GM11168 (cell line): ENCODE data around the gene GNGT2.
"Not testable (repeated sequence)": the region's sequence is repeated elsewhere in the genome, so short reads cannot be mapped to it uniquely, and the experiment has no call there.

ENCODE experiments used
- in situ Hi-C: fragments of 300-500 bp; cut with MboI; formaldehyde crosslinking; loops from one replicate; pipeline ENCODE4 v1.12.0; 2022; ENCODE audit warnings: low sequenced_read_pairs; ENCODE audit not compliant: unreplicated experiment

Gene GNGT2

GRCh38 chr17:49213847-49214246, 3.5 kb upstream of the GNGT2 start:
- in situ Hi-C loops = no loop called here

- in situ Hi-C loops = no loop called here
Measured at GRCh38 chr17:49213399-49213798, 3.0 kb upstream of the GNGT2 start.

GRCh38 chr17:49209061-49209571, 1.3 kb downstream of the GNGT2 start:
- in situ Hi-C loops = no loop called here

- in situ Hi-C loops = no loop called here
Measured at GRCh38 chr17:49204516-49204915, 5.9 kb downstream of the GNGT2 start.

GRCh38 chr17:49203796-49204195, 6.6 kb downstream of the GNGT2 start:
- in situ Hi-C loops = no loop called here

DNA sequence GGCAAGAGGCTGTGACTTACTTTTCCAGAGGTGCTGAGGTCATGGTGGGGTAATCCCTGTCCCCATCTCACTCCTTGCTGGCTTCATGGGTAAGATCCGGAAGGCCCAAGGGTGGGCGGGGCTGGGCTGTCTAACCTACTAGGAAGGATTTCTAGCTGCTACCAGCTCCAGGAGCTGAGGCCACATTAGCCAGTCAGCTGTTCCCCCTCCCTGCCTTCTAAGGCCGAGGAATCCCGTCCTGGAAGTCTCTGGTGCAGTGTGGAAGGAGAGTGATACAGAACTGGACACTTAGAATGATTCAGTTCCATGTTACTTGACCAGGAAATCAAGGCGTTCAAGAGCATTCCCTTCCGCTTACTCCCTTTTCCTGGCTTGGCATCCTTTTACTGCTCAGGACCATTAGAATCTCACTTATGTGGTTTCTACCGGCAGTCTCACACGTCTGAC, 8.9 kb downstream of the GNGT2 start:
- in situ Hi-C loops = no loop called here

GRCh38 chr17:49200423-49201083, 9.8 kb downstream of the GNGT2 start:
- in situ Hi-C loops = no loop called here

GRCh38 chr17:49198211-49198610, 12.2 kb downstream of the GNGT2 start:
- in situ Hi-C loops = no loop called here

GRCh38 chr17:49197346-49197998, 12.9 kb downstream of the GNGT2 start:
- in situ Hi-C loops = no loop called here

DNA sequence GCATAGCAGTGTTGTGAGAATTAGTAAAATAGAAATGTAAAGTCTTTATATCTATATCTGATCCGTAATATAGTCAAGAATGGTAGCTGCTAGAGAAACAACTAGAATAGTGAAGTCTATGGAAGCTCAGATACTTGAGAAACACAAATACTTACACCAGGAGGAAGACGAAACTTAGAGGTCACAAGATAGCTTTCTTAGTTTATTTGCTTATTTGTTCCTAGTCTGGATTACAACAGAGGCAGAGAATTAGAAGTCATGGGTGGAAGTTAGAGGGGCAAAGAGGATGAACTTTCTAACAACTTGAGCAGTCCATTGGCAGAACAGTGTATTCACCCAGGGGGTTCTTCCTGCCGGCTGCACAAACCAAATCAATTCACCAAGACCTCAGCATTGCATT, 13.9 kb downstream of the GNGT2 start:
- in situ Hi-C loops = no loop called here

DNA sequence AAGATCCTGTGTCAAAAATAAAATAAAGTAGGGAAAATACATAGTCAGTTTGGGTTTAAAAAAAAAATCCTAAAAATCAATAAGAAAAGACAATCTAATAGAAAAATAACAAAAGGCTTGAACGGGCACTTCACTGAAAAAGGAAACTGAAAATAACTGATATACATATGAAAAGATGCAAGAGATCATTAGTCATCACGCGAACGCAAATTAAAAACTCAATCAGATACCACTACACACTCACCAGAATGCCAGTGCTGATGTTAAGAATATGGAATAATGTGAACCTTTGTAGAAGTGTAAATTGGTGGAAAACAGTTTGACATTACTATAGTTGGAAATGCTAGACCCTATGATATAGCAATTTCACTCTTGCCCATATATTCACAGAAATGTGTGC, 14.6 kb downstream of the GNGT2 start:
- in situ Hi-C loops = no loop called here

GRCh38 chr17:49194297-49194607, 16.1 kb downstream of the GNGT2 start:
- in situ Hi-C loops = no loop called here

- in situ Hi-C loops = no loop called here
Measured at GRCh38 chr17:49193513-49194296, 16.7 kb downstream of the GNGT2 start.

- in situ Hi-C loops = no loop called here
Measured at GRCh38 chr17:49191917-49192741, 18.2 kb downstream of the GNGT2 start.

DNA sequence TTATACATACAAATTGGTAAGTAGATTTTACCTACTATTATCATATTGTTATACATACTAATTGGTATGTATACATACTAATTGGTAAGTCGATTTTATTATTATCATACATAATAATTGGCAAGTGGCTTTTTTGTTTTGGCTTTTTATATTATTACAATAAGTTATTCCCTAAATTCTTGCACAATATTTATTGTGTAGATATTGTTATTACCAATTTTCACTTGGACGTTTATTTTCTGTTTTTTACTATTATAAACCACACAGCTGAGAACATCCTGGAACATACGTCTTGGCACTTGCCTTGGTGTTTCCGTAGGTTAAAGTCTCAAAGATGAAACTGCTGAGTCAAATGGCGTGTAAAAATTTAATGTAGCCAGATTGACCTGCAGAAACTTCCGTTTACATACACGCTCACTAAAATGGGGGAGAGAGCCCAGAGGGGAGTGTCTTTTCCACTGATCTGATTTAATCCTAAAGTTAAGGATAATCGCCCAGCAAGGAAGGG, 18.9 kb downstream of the GNGT2 start:
- in situ Hi-C loops = no loop called here

DNA sequence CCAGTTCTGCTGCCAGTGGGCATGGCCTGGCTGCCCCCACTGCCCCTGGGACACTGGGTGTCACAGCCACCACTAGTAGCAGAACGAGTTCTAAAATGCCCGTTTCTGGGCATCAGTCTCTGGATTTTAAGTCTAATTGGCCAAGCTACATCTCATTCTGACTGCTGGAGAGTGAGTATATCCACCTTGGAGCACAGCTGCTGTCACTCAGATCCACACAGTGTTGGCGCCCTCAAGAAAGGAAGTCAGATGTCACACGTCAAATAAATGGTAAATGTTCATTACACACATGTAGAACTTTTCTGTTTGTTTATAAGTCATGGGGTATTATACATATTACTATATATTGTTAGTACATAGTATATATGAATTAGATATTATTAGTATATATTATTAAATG, 19.4 kb downstream of the GNGT2 start:
- in situ Hi-C loops = no loop called here

DNA sequence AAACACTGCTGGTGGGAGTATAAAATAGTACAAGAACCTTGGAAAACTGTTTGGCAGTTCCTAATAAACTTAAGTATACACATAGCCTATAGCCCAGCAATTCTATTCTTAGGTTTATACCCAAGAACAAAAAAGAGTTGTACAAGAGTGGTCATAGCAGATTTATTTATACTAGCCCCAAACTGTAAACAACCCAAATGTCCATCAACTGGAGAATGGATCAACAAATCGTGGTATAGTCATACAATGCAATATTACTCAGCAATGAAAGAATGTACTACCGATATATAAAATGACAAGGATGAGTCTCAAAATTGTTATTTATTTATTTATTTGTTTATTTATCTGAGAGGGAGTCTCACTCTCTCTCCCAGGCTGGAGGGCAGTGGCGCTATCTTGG, 23.1 kb downstream of the GNGT2 start:
- in situ Hi-C loops = loop anchor here (5.0 kb wide), 1 partner anchor 40 kb away; no protein-coding TSS in a partner anchor

- in situ Hi-C loops = loop anchor here (5.0 kb wide), 1 partner anchor 42 kb away; no protein-coding TSS in a partner anchor
Measured at GRCh38 chr17:49185381-49185780, 25.0 kb downstream of the GNGT2 start.

DNA sequence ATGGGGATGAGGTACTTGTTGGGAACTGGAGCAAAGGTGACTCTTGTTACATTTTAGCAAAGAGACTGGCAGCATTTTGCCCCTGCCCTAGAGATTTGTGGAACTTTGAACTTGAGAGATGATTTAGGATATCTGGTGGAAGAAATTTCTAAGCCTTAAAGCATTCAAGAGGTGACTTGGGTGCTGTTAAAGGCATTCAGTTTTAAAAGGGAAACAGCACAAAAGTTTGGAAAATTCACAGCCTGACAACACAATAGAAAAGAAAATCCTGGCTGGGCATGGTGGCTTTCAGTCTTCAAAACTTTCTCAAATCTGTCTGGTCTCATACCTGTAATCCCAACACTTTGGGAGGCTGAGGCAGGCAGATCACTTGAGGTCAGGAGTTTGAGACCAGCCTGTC, 25.9 kb downstream of the GNGT2 start:
- in situ Hi-C loops = not testable (repeated sequence)

GRCh38 chr17:49183801-49184200, 26.6 kb downstream of the GNGT2 start:
- in situ Hi-C loops = no loop called here
